ENCODE data around the gene CFAP77.

Gene CFAP77

GRCh38 chr9:132426639-132427414 is 16.8 kb downstream of the CFAP77 start:
- Histone ChIP-seq H3K27me3 (replicated peaks; ENCODE audit: control insufficient read depth, insufficient read depth, low read length) (peaks cover 81% of the 10 kb centered on the region), H3K36me3 (ENCODE audit: control insufficient read depth, insufficient read depth, low read length, severe bottlenecking) (no peaks in the 10 kb centered on the region), H3K9me3 (ENCODE audit: control insufficient read depth, low read length) (no peaks in the 10 kb centered on the region), H3K4me3 (ENCODE audit: low read length) (no peak overlapping the region), H3K9ac (ENCODE audit: low read length) (no peak overlapping the region), H3K4me1 (ENCODE audit: control insufficient read depth, insufficient read depth, low read length) (no peaks in the 10 kb centered on the region)
- DNase-seq (ENCODE audit: low read depth) = no peak

GRCh38 chr9:132430998-132431397 is 21.0 kb downstream of the CFAP77 start:
- H3K27me3 ChIP-seq (replicated peaks; ENCODE audit: control insufficient read depth, insufficient read depth, low read length) = peaks cover 69% of the 10 kb centered on the region
- no peak overlapping the region for H3K4me3 ChIP-seq (ENCODE audit: low read length)
- H3K36me3 ChIP-seq (ENCODE audit: control insufficient read depth, insufficient read depth, low read length, severe bottlenecking) = no peaks in the 10 kb centered on the region
- no peak overlapping the region for H3K9ac ChIP-seq (ENCODE audit: low read length)
- no peaks in the 10 kb centered on the region for H3K4me1 ChIP-seq (ENCODE audit: control insufficient read depth, insufficient read depth, low read length)
- no peak for DNase-seq (ENCODE audit: low read depth)
- H3K9me3 ChIP-seq (ENCODE audit: control insufficient read depth, low read length) = no peaks in the 10 kb centered on the region

GRCh38 chr9:132434881-132435280 is 24.9 kb downstream of the CFAP77 start:
- Histone ChIP-seq H3K4me1 (ENCODE audit: control insufficient read depth, insufficient read depth, low read length) (no peaks in the 10 kb centered on the region), H3K27me3 (replicated peaks; ENCODE audit: control insufficient read depth, insufficient read depth, low read length) (peaks cover 51% of the 10 kb centered on the region), H3K36me3 (ENCODE audit: control insufficient read depth, insufficient read depth, low read length, severe bottlenecking) (no peaks in the 10 kb centered on the region), H3K9me3 (ENCODE audit: control insufficient read depth, low read length) (no peaks in the 10 kb centered on the region), H3K4me3 (ENCODE audit: low read length) (no peak overlapping the region), H3K9ac (ENCODE audit: low read length) (no peak overlapping the region)
- DNase-seq (ENCODE audit: low read depth) = no peak

GRCh38 chr9:132439153-132439552 is 29.1 kb downstream of the CFAP77 start:
- Histone ChIP-seq H3K9ac (ENCODE audit: low read length) (no peak overlapping the region), H3K9me3 (ENCODE audit: control insufficient read depth, low read length) (no peaks in the 10 kb centered on the region), H3K27me3 (replicated peaks; ENCODE audit: control insufficient read depth, insufficient read depth, low read length) (peaks cover 61% of the 10 kb centered on the region), H3K4me3 (ENCODE audit: low read length) (no peak overlapping the region), H3K4me1 (ENCODE audit: control insufficient read depth, insufficient read depth, low read length) (no peaks in the 10 kb centered on the region), H3K36me3 (ENCODE audit: control insufficient read depth, insufficient read depth, low read length, severe bottlenecking) (no peaks in the 10 kb centered on the region)
- no peak for DNase-seq (ENCODE audit: low read depth)

- no peak for DNase-seq (ENCODE audit: low read depth)
- H3K27me3 ChIP-seq (replicated peaks; ENCODE audit: control insufficient read depth, insufficient read depth, low read length) = peaks cover 47% of the 10 kb centered on the region
- H3K4me1 ChIP-seq (ENCODE audit: control insufficient read depth, insufficient read depth, low read length) = no peaks in the 10 kb centered on the region
- no peaks in the 10 kb centered on the region for H3K9me3 ChIP-seq (ENCODE audit: control insufficient read depth, low read length)
- H3K9ac ChIP-seq (ENCODE audit: low read length) = no peak overlapping the region
- H3K36me3 ChIP-seq (ENCODE audit: control insufficient read depth, insufficient read depth, low read length, severe bottlenecking) = no peaks in the 10 kb centered on the region
- no peak overlapping the region for H3K4me3 ChIP-seq (ENCODE audit: low read length)
These were observed 30.7 kb downstream of the CFAP77 start for GRCh38 chr9:132440735-132441134.

- H3K9me3 ChIP-seq (ENCODE audit: control insufficient read depth, low read length) = no peaks in the 10 kb centered on the region
- H3K9ac ChIP-seq (ENCODE audit: low read length) = no peak overlapping the region
- H3K4me1 ChIP-seq (ENCODE audit: control insufficient read depth, insufficient read depth, low read length) = no peaks in the 10 kb centered on the region
- H3K4me3 ChIP-seq (ENCODE audit: low read length) = no peak overlapping the region
- no peak for DNase-seq (ENCODE audit: low read depth)
- H3K36me3 ChIP-seq (ENCODE audit: control insufficient read depth, insufficient read depth, low read length, severe bottlenecking) = no peaks in the 10 kb centered on the region
- peaks cover 45% of the 10 kb centered on the region for H3K27me3 ChIP-seq (replicated peaks; ENCODE audit: control insufficient read depth, insufficient read depth, low read length)
These were observed 31.4 kb downstream of the CFAP77 start for GRCh38 chr9:132441404-132441803.

GRCh38 chr9:132443951-132444607 is 34.1 kb downstream of the CFAP77 start:
- no peak overlapping the region for H3K9ac ChIP-seq (ENCODE audit: low read length)
- no peak overlapping the region for H3K4me3 ChIP-seq (ENCODE audit: low read length)
- H3K36me3 ChIP-seq (ENCODE audit: control insufficient read depth, insufficient read depth, low read length, severe bottlenecking) = no peaks in the 10 kb centered on the region
- no peaks in the 10 kb centered on the region for H3K4me1 ChIP-seq (ENCODE audit: control insufficient read depth, insufficient read depth, low read length)
- H3K9me3 ChIP-seq (ENCODE audit: control insufficient read depth, low read length) = no peaks in the 10 kb centered on the region
- no peak for DNase-seq (ENCODE audit: low read depth)
- H3K27me3 ChIP-seq (replicated peaks; ENCODE audit: control insufficient read depth, insufficient read depth, low read length) = peaks cover 62% of the 10 kb centered on the region

- Histone ChIP-seq H3K4me3 (ENCODE audit: low read length) (no peak overlapping the region), H3K4me1 (ENCODE audit: control insufficient read depth, insufficient read depth, low read length) (no peaks in the 10 kb centered on the region), H3K27me3 (replicated peaks; ENCODE audit: control insufficient read depth, insufficient read depth, low read length) (peaks cover 55% of the 10 kb centered on the region), H3K36me3 (ENCODE audit: control insufficient read depth, insufficient read depth, low read length, severe bottlenecking) (no peaks in the 10 kb centered on the region), H3K9ac (ENCODE audit: low read length) (no peak overlapping the region), H3K9me3 (ENCODE audit: control insufficient read depth, low read length) (no peaks in the 10 kb centered on the region)
- no peak for DNase-seq (ENCODE audit: low read depth)
These were observed 36.9 kb downstream of the CFAP77 start for GRCh38 chr9:132446887-132447286.

GRCh38 chr9:132447346-132447745 is 37.3 kb downstream of the CFAP77 start:
- no peak for DNase-seq (ENCODE audit: low read depth)
- no peak overlapping the region for H3K4me3 ChIP-seq (ENCODE audit: low read length)
- no peaks in the 10 kb centered on the region for H3K9me3 ChIP-seq (ENCODE audit: control insufficient read depth, low read length)
- H3K4me1 ChIP-seq (ENCODE audit: control insufficient read depth, insufficient read depth, low read length) = no peaks in the 10 kb centered on the region
- H3K27me3 ChIP-seq (replicated peaks; ENCODE audit: control insufficient read depth, insufficient read depth, low read length) = peaks cover 53% of the 10 kb centered on the region
- H3K36me3 ChIP-seq (ENCODE audit: control insufficient read depth, insufficient read depth, low read length, severe bottlenecking) = no peaks in the 10 kb centered on the region
- H3K9ac ChIP-seq (ENCODE audit: low read length) = no peak overlapping the region

- Histone ChIP-seq H3K36me3 (ENCODE audit: control insufficient read depth, insufficient read depth, low read length, severe bottlenecking) (no peaks in the 10 kb centered on the region), H3K9ac (ENCODE audit: low read length) (no peak overlapping the region), H3K9me3 (ENCODE audit: control insufficient read depth, low read length) (no peaks in the 10 kb centered on the region), H3K4me3 (ENCODE audit: low read length) (no peak overlapping the region), H3K27me3 (replicated peaks; ENCODE audit: control insufficient read depth, insufficient read depth, low read length) (peaks cover 53% of the 10 kb centered on the region), H3K4me1 (ENCODE audit: control insufficient read depth, insufficient read depth, low read length) (no peaks in the 10 kb centered on the region)
- DNase-seq (ENCODE audit: low read depth) = no peak
These were observed 37.9 kb downstream of the CFAP77 start for GRCh38 chr9:132447902-132448301.

- Histone ChIP-seq H3K27me3 (replicated peaks; ENCODE audit: control insufficient read depth, insufficient read depth, low read length) (peaks cover 58% of the 10 kb centered on the region), H3K9ac (ENCODE audit: low read length) (no peak overlapping the region), H3K4me1 (ENCODE audit: control insufficient read depth, insufficient read depth, low read length) (no peaks in the 10 kb centered on the region), H3K4me3 (ENCODE audit: low read length) (no peak overlapping the region), H3K9me3 (ENCODE audit: control insufficient read depth, low read length) (no peaks in the 10 kb centered on the region), H3K36me3 (ENCODE audit: control insufficient read depth, insufficient read depth, low read length, severe bottlenecking) (no peaks in the 10 kb centered on the region)
- no peak for DNase-seq (ENCODE audit: low read depth)
These were observed 41.3 kb downstream of the CFAP77 start for GRCh38 chr9:132451276-132451675.

All from adipocyte (in vitro differentiated cells).